Thyroid gland (tissue), 4 donors: ENCODE data around the gene VSIG2. TPM values are rescaled to one million over a fixed set of nuclear protein-coding genes. Genes with fewer than 3 reads are reported as not detected.

Experiments
- DNase-seq, 2 donors: peaks; one replicate each; pipeline ENCODE4 v3.0.0-alpha.2; 2019
- H3K27ac ChIP-seq, 3 donors: fragments of 200-600 bp; sonication (generic); 1 replicate in 2 of 3; 2 replicates in 1 of 3; pipeline ENCODE4 v1.5.1; 2016 to 2019; ENCODE audit warnings: mild to moderate bottlenecking in 1 of 3, moderate library complexity in 1 of 3
- H3K27me3 ChIP-seq: fragments of 200-600 bp; sonication (generic); one replicate; pipeline ENCODE4 v1.5.1; 2019
- H3K36me3 ChIP-seq, 2 donors: fragments of 200-600 bp; sonication (generic); one replicate each; pipeline ENCODE4 v1.5.1; 2016 to 2019
- H3K4me1 ChIP-seq, 2 donors: fragments of 200-600 bp; sonication (generic); one replicate each; pipeline ENCODE4 v1.5.1; 2017 to 2019
- H3K4me3 ChIP-seq, 3 donors: fragments of 200-600 bp; sonication (generic); replicated peaks in 1 of 3; 1 replicate in 2 of 3; 2 replicates in 1 of 3; pipeline ENCODE4 v1.5.1; 2016; ENCODE audit warnings: mild to moderate bottlenecking in 1 of 3
- H3K9me3 ChIP-seq: fragments of 200-600 bp; sonication (generic); one replicate; pipeline ENCODE4 v1.5.1; 2017
- CTCF ChIP-seq, 6 experiments: fragments of 200-600 bp in 3 of 6; fragments of 450-650 bp in 3 of 6; sonication (generic) in 3 of 6; IDR thresholded peaks; one replicate each; pipeline ENCODE4 v1.5.1; 2016 to 2019; ENCODE audit warnings: antibody characterized with exemption in 6 of 6, mild to moderate bottlenecking in 2 of 6, inconsistent platforms in 1 of 6, moderate library complexity in 1 of 6
- POLR2A ChIP-seq, 2 donors: fragments of 450-650 bp; IDR thresholded peaks; one replicate each; pipeline ENCODE4 v1.6.1; 2017; ENCODE audit warnings: antibody characterized with exemption in 2 of 2, mild to moderate bottlenecking in 2 of 2, moderate library complexity in 1 of 2
- WGBS, 2 donors: methylation state at CpG; one replicate each; pipeline ENCODE4 v1.1.5; 2017; 5-methylcytosine and 5-hydroxymethylcytosine counted together
- intact Hi-C: fragments of 100-400 bp; cut with DNase I; formaldehyde crosslinking; loops from one replicate; pipeline ENCODE4 v1.15.1; 2023
- total RNA-seq, 4 donors: library from RNA; depleted of rRNA; stranded (reverse); fragments of >200 nt; gene quantifications; one replicate each; pipeline ENCODE4 v1.2.3, GENCODE V29; 2016

Gene VSIG2
- total RNA-seq, 4 donors from 2014 or later = 23.7 to 54.5 (median 28.8) TPM

- Histone ChIP-seq H3K4me1 (peaks cover 9 to 14% of the 10 kb centered on the region in 2 donors), H3K27ac (no peak overlapping the region), H3K4me3 (no peak overlapping the region), H3K27me3 (no peaks in the 10 kb centered on the region), H3K36me3 (no peaks in the 10 kb centered on the region), H3K9me3 (no peaks in the 10 kb centered on the region)
- TF ChIP-seq CTCF (IDR thresholded peaks at IDR 0.05) = no peak
- TF ChIP-seq POLR2A (IDR thresholded peaks at IDR 0.05) = no peak
- 76 to 85% methylated on average over 3 of the region's 3 CpGs for WGBS, 2 donors
- DNase-seq = no peak
- intact Hi-C loops = no loop called here
These were observed 15.3 kb downstream of the VSIG2 start for GRCh38 chr11:124736736-124737135.

- Histone ChIP-seq H3K4me3 (no peak overlapping the region), H3K27ac (no peak overlapping the region), H3K9me3 (no peaks in the 10 kb centered on the region), H3K36me3 (no peaks in the 10 kb centered on the region), H3K27me3 (no peaks in the 10 kb centered on the region), H3K4me1 (no peaks in the 10 kb centered on the region)
- no peak for TF ChIP-seq POLR2A (IDR thresholded peaks at IDR 0.05)
- TF ChIP-seq CTCF (IDR thresholded peaks at IDR 0.05) = no peak
- DNase-seq = no peak
- WGBS, 2 donors = 78 to 92% methylated on average over 4 of the region's 4 CpGs
- intact Hi-C loops = no loop called here
These were observed 19.8 kb downstream of the VSIG2 start for GRCh38 chr11:124732230-124732629.

- Histone ChIP-seq H3K27ac (no peak overlapping the region), H3K27me3 (no peaks in the 10 kb centered on the region), H3K36me3 (no peaks in the 10 kb centered on the region), H3K9me3 (no peaks in the 10 kb centered on the region), H3K4me1 (no peaks in the 10 kb centered on the region), H3K4me3 (no peak overlapping the region)
- DNase-seq = no peak
- 91 to 95% methylated on average over 4 of the region's 4 CpGs for WGBS, 2 donors
- intact Hi-C loops = no loop called here
- TF ChIP-seq POLR2A (IDR thresholded peaks at IDR 0.05) (no peak), CTCF (IDR thresholded peaks at IDR 0.05) (no peak)
These were observed 22.5 kb downstream of the VSIG2 start for GRCh38 chr11:124729571-124729970.

GRCh38 chr11:124728134-124728533, 23.9 kb downstream of the VSIG2 start:
- Histone ChIP-seq H3K36me3 (no peaks in the 10 kb centered on the region), H3K9me3 (no peaks in the 10 kb centered on the region), H3K4me1 (no peaks in the 10 kb centered on the region), H3K27ac (no peak overlapping the region), H3K4me3 (no peak overlapping the region), H3K27me3 (no peaks in the 10 kb centered on the region)
- WGBS, 2 donors = 86 to 94% methylated on average over 2 of the region's 2 CpGs
- intact Hi-C loops = no loop called here
- TF ChIP-seq CTCF (IDR thresholded peaks at IDR 0.05) (no peak), POLR2A (IDR thresholded peaks at IDR 0.05) (no peak)
- DNase-seq = no peak

- Histone ChIP-seq H3K36me3 (no peaks in the 10 kb centered on the region), H3K27ac (no peak overlapping the region), H3K27me3 (no peaks in the 10 kb centered on the region), H3K4me1 (no peaks in the 10 kb centered on the region), H3K9me3 (no peaks in the 10 kb centered on the region), H3K4me3 (no peak overlapping the region)
- intact Hi-C loops = no loop called here
- DNase-seq = no peak
- TF ChIP-seq CTCF (IDR thresholded peaks at IDR 0.05) (no peak), POLR2A (IDR thresholded peaks at IDR 0.05) (no peak)
- WGBS, 2 donors = 87 to 95% methylated on average over 4 of the region's 4 CpGs
These were observed 24.6 kb downstream of the VSIG2 start for GRCh38 chr11:124727474-124727873.
